Body of pancreas (tissue), 4 donors: ENCODE measurements around the gene MRRF.
A peak's percentile ranks its signal among the peaks of the same experiment; 100 is the strongest.

Source experiments
- POLR2A ChIP-seq, 3 donors: fragments of 450-650 bp; IDR thresholded peaks; one replicate each; pipeline ENCODE4 v1.6.1; 2016; ENCODE audit warnings: antibody characterized with exemption in 3 of 3, mild to moderate bottlenecking in 2 of 3
- TF ChIP-seq, protein P1 (sequence below), 7 experiments: fragments of 450-650 bp in 4 of 7; fragments of 200-600 bp in 3 of 7; sonication (generic) in 3 of 7; IDR thresholded peaks; one replicate each; pipeline ENCODE4 v1.5.1; 2016 to 2019; ENCODE audit warnings: antibody characterized with exemption in 7 of 7

DNA sequence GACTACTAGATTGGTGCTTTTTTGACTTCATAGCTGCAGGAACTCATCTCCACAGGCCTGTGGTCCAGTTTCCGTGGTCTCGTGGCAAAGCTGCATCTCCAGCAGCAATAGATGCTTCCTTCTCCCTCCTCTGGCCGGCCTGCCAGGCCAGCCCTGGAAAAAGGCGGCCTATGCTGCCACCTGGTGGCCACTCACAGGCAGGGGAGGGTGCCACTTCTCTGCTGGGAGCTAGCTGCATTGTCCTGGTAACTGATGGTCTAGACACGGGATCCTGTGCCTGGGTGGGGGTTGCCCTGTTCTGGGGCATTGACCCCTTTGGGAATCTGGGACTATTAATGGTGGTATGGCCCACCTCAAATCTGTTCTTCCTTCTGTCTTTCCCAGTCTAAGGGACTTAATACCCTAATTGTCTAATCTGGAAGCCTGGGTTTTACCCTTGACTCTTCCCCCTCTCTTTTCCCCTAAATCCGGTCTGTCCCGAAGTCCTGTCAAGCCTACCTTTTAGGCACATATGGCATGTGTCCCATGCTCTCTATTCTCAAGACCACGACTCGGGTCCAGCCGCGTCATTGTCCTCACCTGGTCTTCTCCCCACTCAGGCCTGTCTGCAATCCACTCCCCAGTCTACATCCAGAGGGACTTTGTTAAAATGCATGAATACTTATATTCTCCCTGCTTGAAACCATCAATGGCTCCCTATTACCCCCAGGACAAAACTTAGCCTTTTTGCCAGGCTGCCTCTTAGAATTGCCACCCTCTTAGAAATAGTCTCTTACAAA lies 86.1 kb downstream of the MRRF start:
- no peak for TF ChIP-seq POLR2A (IDR thresholded peaks at IDR 0.05)
- TF ChIP-seq, protein P1, sequence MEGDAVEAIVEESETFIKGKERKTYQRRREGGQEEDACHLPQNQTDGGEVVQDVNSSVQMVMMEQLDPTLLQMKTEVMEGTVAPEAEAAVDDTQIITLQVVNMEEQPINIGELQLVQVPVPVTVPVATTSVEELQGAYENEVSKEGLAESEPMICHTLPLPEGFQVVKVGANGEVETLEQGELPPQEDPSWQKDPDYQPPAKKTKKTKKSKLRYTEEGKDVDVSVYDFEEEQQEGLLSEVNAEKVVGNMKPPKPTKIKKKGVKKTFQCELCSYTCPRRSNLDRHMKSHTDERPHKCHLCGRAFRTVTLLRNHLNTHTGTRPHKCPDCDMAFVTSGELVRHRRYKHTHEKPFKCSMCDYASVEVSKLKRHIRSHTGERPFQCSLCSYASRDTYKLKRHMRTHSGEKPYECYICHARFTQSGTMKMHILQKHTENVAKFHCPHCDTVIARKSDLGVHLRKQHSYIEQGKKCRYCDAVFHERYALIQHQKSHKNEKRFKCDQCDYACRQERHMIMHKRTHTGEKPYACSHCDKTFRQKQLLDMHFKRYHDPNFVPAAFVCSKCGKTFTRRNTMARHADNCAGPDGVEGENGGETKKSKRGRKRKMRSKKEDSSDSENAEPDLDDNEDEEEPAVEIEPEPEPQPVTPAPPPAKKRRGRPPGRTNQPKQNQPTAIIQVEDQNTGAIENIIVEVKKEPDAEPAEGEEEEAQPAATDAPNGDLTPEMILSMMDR (IDR thresholded peaks at IDR 0.05): peak; percentile 86 to 97 (median 95)
